Stimulated activated CD4-positive, alpha-beta T cell treated with anti-CD3 and anti-CD28 coated beads, Interleukin-1b, Interleukin-23, amount 100 ng/mL, for 24 hours (primary cell): Measurements from ENCODE around the gene ADAM19.

ENCODE experiments used
- DNase-seq, 4 experiments: peaks; one replicate each; pipeline ENCODE4 v3.0.0-alpha.2; 2020; ENCODE audit warnings: low read depth in 4 of 4, low spot score in 1 of 4

ADAM19 gene

GRCh38 chr5:157562111-157562581 is 13.4 kb downstream of the ADAM19 start:
- no peak for DNase-seq

DNA sequence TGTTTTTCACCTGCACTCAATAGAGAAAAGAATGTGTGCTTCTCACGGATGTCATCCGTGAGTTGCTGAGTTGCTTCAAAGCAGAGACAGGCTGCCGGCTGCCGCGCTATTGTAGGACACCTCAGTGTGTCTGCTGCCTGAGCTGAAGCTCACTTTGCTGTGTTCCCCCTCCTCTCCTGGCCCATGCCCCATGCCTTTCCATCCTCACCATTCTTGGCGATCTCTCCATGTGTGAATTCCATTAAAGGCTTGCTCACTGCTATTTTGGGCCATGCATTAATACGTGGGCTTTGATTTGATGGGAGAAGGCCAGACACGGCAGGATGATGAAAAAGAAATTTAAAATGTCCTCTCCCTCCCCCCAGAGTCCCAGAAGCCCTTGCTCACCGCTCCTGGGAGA is 14.5 kb downstream of the ADAM19 start:
- DNase-seq, result no peak

GRCh38 chr5:157559301-157559700 is 16.3 kb downstream of the ADAM19 start:
- no peak for DNase-seq

- DNase-seq, result no peak
Observed at GRCh38 chr5:157558681-157559080, 16.9 kb downstream of the ADAM19 start.

GRCh38 chr5:157558041-157558595 is 17.5 kb downstream of the ADAM19 start:
- no peak for DNase-seq

GRCh38 chr5:157556615-157557418 is 18.8 kb downstream of the ADAM19 start:
- DNase-seq, result no peak

GRCh38 chr5:157555037-157555640 is 20.4 kb downstream of the ADAM19 start:
- no peak for DNase-seq

- DNase-seq, result no peak
Observed at GRCh38 chr5:157554179-157555036, 21.2 kb downstream of the ADAM19 start.

GRCh38 chr5:157552650-157553049 is 22.9 kb downstream of the ADAM19 start:
- no peak for DNase-seq

DNA sequence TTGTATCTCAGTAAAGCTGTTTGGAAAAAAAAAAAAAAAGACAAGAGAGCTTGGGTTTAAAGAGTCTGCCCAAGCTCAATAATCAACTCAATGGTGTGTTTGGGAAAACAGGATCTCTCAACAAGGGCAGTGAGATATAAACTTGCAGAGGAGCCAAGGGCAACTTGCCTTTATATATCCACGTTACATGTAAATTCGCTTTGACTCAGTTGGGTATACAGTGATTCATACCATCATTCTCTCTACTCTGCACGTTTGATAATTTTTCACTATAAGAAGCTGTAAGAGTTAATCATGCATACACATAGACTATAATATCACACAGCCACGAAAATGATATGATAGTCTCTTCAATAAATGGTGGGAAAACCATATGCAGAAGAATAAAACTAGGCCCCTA is 24.9 kb downstream of the ADAM19 start:
- DNase-seq, result no peak

GRCh38 chr5:157549954-157550549 is 25.5 kb downstream of the ADAM19 start:
- no peak for DNase-seq

DNA sequence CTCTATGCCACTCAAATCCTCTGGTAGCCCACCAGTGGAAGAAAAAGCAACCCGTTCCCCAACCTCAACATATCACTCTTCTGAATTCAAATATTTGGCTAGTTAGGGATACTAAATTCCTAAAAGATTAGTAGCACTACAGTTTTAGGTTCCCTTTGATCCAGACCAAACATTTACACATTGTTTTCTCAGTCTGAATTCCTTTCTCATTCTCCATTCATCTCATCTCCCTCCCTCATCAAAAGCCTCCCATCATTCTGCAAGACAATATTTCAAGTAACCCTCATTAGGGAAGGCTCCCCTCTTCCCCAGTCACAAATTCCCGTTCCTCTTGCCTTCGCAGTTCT is 26.3 kb downstream of the ADAM19 start:
- DNase-seq, result no peak

DNA sequence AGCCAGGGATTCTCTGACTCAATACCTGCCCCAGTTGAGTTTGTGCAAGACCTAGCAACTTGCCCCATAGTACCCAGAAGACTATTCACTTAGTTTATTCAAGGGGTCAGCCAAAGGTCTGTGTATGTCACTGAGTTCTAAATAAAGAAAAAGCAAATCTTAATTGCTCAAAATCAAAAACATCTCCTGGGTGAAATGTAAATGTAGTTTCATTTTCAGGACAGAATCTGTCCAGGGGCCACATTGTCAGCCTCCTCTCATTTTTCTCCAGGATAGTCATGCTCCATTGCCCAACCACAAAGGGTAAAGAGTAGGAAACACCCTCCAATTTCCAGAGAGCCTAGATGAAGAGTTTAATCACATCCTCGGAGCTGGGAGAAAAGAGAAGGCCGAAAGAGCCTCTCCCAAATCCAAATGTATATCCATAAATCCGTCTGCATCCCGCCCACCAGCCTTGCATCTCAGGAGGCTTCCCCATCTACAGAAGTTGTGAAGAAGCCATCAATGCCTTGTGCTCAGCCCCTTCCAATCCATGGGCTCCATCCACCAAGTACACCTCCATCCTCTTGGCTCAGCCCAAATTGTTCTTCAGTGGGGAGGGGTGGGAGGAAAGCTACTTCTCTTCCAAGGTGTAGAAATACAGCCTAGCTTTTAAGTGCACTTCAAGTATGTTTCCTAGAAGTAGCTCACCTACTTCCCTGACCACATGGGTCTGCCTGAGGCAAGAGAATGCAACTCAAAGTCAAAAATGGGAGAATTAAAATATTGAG is 26.9 kb downstream of the ADAM19 start:
- DNase-seq, result no peak

DNA sequence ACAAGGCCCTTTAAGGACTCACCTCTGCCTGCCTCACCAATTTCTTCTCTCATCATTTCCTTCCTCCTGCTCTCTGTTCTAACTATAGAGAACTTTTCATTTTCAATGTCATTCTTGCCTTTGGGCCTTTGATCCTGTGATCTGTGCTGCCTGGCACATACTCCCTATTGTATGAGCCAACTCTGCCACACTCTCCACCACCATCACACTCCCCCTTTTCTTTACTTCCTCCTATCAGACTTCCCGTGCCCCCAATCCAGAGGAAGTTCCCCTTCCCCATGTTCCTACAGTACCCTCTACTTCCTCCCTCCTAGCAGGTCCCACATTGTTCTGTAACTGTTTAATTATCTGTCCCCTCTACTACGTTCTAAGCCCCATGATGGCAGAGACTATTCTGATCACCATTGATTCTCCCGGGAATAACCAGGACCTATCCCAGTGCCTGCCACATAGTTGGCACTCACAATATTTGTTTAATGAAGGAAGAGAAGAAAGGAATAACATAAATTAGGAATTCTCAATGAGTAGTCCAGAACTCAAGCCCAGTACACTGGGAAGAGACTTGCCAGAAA is 27.5 kb downstream of the ADAM19 start:
- no peak for DNase-seq

GRCh38 chr5:157546456-157547100 is 29.0 kb downstream of the ADAM19 start:
- no peak for DNase-seq

GRCh38 chr5:157545610-157546310 is 29.8 kb downstream of the ADAM19 start:
- DNase-seq, result no peak

- DNase-seq, result no peak
Observed at GRCh38 chr5:157544623-157544989, 31.0 kb downstream of the ADAM19 start.

DNA sequence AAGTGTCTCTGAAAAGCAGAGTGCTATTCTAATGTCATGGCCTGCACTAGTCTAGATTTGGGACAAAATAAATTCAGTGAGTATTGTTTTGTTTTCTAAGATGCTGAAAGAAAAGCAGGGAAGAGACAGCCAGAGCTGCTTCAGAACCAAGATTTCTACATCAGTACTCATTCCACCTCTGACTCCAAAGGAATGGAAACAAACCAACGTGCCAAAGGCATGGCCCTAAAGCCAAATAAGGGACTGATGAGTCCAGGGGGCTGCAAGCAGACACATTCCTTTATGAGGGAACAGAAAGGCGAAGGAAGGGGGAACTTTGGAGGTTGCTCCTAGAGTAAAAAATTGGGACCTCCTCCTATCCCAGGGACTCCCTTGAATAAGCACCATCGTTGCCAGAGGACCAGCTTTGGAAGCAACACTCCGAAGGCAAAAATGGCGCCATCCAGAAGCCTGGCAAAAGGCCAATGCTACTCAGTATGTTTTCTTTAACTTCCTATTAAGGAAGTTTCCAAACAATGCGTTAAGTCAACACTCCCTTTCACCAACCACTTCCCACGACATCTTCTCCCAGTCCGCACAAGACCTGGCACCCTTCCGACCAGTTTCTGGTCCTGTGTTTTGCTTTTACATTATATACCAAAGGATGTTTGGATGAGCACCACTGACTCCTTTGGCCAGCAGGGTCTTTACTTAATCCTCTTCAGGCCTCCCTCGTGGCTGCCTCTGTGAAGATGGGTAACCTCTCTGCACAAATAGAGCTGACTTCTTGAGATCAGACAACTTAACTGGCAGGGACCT is 31.6 kb downstream of the ADAM19 start:
- DNase-seq, result no peak
